Stimulated activated CD8-positive, alpha-beta memory T cell treated with anti-CD3 and anti-CD28 coated beads, Interleukin-4, amount 100 ng/mL, for 48 hours (primary cell): ENCODE measurements around the gene CFAP70.

Source experiments
- DNase-seq: peaks from one replicate; pipeline ENCODE4 v3.0.0-alpha.2; 2020

Gene CFAP70

GRCh38 chr10:73251683-73252444 is 106.8 kb downstream of the CFAP70 start:
- peak; percentile 40 for DNase-seq

DNA sequence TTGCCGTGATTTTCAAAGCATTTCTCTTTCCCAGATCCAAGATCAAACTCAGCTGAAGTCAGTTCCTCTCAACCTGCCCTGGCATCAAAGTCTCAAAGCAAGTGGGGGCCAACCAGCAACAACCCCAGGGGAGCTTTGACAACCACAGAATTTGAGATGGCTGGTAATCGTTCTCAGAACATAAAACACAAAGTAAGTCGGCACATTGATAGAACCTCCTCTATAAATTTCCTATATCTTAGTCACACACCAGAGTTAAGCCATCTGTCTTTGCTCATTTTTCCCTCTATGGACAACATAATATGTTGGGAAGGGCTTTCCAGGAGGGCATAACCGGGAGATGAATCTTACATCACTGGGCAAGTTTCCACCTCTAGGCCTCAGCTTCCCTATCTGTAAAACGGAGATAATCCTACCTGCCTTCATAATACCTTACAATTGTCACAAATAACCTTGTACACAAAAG is 110.4 kb downstream of the CFAP70 start:
- DNase-seq = no peak

DNA sequence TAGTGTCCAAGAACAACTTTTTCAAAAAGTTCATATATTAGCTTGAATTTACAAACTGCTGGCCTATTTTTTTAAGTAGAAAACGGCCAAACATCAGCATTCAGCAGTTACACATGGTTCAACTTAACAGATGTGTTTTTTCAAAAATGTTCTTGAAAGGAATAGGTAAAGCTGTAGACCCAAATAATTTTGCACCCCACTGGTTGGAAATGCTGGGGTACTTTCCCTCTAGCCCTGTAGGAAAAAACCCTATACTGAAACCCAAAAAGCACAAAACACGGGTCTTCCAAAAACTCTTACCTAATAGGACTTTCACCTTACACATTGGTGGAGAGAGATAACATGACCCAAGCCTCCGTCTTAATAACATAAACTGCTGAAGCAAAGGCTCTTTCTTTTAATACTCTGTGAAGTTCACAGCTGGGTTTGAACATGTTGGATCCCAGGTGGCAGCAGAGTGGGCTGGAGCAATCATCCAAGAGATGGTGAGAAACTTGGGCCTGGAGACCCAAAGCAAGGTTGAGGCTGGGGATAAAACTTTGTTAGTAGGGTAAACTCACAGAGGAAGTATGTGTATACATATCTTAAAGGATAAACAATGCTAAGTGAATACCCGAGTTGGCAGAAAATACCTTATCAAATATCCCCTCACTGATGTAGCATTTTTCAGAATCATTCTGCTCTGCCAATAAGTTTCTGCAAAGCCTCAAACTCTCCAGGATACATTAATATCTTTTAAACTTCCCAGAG is 111.0 kb downstream of the CFAP70 start:
- DNase-seq = no peak

GRCh38 chr10:73246646-73247508 is 111.8 kb downstream of the CFAP70 start, which contains the start of gene DNAJC9:
Gene DNAJC9, minus strand, starts transcription at chr10:73247255. Its CDS starts 66 bp downstream, at chr10:73247189.
- DNase-seq = peak; percentile 99

- no peak for DNase-seq
These were observed 112.4 kb downstream of the CFAP70 start for GRCh38 chr10:73246322-73246645.

- no peak for DNase-seq
These were observed 113.7 kb downstream of the CFAP70 start for GRCh38 chr10:73244866-73245477.

- no peak for DNase-seq
These were observed 118.8 kb downstream of the CFAP70 start for GRCh38 chr10:73239908-73240307.

GRCh38 chr10:73238990-73239566 is 119.6 kb downstream of the CFAP70 start:
- DNase-seq = no peak

- DNase-seq = no peak
These were observed 124.0 kb downstream of the CFAP70 start for GRCh38 chr10:73234695-73235094.

DNA sequence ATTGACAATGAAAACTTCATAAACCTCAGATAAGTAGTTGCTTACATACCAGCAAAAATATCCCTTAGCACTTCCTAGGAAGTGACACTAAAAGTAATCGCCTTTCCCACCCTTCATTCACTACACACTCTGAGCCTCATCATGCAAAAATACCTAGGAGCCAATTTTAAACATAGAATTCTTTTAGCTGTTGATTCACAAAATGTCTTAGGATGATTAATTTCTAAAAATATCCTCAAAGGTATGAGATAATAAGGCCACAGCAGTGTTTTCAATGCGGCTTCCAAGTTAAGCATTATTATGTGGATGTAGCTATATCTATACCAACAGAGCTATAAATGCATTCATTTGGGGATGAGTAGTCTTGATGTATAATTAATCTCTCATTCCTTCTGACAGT is 124.8 kb downstream of the CFAP70 start:
- DNase-seq = no peak

GRCh38 chr10:73232887-73233286 is 125.8 kb downstream of the CFAP70 start:
- DNase-seq = no peak

DNA sequence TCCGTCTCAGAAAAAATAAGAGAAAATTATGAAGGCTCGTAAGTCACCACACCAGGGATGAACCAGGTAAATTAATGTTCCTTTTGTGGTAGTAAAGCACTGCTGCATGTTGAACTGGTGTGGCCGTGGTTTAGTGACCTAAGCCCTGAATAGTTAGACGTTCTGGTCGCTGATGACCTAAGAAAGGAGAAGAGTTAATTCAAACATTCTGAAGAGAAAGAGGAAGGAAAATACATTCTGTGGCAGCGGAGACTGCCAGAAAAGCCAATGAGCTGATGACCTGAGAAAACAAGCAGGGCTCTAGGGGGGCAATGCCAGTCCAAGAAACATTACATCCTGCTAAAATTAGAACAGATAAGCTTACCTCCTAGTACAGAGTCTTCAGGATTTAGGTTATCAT is 129.1 kb downstream of the CFAP70 start:
- DNase-seq = no peak

- DNase-seq = no peak
These were observed 130.4 kb downstream of the CFAP70 start for GRCh38 chr10:73228247-73228646.

- no peak for DNase-seq
These were observed 132.0 kb downstream of the CFAP70 start for GRCh38 chr10:73226663-73227062.

DNA sequence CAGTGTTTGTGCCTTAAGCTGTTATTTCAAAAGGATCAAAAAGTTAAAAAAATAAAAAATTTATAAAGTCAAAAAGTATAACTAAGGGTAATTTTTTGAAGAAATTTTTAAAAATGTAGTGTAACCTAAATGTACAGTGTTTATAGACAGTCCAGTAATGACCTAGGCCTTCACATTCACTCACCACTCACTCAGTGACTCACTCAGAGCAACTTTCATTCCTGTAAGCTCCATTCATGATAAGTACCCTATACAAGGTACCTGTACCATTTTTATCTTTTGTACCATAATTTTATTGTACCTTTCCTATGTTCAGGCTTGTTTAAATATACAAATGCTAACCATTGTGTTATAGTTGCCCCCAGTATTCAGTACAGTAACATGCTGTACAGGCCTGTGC is 133.1 kb downstream of the CFAP70 start:
- DNase-seq = no peak

DNA sequence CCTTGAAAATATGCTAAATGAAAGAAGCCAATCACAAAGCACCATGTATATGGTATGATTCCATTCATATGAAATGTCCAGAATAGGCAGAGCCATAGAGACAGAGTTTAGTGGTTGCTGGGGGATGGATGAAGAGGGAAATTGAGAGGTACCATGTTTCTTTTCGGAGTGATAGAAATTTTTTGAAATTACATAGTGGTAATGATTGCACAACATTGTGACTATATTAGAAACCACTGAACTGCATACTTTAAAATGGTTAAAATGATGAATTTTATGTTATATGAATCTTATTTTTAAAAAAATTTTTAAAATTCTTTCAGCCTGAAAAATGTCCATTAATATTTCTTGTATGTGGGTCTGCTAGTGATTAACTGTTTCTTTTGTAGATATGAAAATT is 137.7 kb downstream of the CFAP70 start:
- no peak for DNase-seq

DNA sequence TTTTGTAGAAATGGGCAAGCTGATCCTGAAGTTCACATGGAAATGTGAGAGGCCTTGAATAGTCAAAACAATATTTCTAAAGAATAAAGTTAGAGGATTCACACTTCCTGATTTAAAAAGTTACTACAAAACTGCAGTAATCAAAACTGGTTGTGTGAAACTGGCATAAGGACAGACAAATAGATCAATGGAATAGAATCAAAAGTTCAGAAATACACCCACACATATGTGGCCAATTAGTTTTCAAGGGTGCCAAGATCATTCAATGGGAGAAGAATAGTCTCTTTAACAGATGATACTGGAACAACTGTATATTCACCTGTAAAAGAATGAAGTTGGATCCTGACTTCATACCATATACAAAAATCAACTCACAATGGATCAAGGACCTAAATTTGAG is 139.3 kb downstream of the CFAP70 start:
- no peak for DNase-seq

DNA sequence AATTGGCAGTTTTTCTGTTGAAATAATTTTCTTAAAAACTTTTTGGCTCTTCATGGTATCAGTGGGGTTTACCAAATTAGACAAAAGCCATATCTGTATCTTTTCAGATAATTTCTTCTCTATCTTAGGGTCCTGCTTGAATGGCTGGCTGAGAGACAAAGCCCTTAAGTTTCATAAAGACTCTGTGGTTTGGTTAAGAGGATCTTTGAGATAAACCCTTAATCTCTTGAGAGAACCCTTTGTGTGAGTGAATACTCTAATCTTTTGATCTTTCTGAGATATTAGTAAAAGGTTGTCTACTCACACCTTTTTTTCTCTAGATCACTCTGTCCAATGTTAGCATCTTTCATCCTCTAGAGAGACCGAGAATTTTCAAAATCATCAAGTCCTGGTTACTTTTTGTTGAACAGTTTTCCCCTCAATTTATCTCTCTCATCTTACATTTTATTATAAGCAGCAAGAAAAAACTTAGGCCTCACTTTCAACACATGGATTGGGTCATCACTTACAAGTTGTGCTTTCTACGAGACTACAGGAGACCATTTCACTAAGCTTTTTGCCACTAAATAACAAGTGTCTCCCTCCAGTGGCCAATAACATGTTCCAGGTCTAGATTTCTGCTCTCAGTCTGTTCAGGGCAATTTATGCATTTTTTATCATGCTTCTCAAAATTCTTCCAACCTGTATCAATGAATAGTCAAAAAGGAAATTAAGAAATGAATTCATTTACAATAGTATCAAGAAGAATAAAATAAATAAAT is 140.1 kb downstream of the CFAP70 start:
- no peak for DNase-seq

DNA sequence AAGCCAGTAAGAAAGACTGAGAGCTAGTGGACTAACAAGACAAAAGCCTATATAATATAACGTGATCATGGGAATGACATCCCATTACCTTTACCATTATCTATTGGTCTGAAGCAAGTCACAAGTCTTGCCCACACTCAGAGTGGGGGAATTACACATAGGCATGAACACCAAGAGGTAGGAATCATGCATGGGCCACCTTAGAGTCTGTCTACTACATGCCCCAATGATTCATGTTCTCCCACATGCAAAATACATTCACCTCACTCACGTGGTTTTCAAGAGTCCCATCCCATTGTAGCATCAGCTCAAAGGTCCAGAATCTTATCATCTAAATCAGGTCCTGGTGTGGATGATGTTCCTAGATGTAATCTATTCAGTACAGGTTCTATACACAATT is 141.0 kb downstream of the CFAP70 start:
- no peak for DNase-seq

DNA sequence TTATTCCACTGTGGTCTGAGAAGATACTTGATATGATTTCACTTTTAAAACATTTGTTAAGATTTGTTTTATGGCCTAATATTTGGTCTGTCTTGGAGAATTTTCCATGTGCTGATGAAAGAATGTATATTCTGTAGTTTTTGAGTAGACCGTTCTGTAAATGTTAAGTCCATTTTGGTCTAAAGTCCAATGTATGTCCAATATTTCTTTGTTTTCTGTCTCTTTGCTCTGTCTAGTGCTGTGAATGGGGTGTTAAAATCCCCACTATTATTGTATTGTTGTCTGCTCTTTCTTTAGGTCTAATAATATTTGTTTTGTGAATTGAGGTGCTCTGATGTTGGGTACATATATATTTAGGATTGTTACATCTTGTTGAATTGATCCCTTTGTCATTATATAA is 142.9 kb downstream of the CFAP70 start:
- no peak for DNase-seq

- DNase-seq = no peak
These were observed 147.4 kb downstream of the CFAP70 start for GRCh38 chr10:73211106-73211811.
